Glutamatergic neuron (in vitro differentiated cells): Measurements from ENCODE around the gene GSE1. TPM values are rescaled to one million over a fixed set of nuclear protein-coding genes. Genes with fewer than 3 reads are reported as not detected.

Experiments used
- DNase-seq: peaks from one replicate; pipeline ENCODE4 v3.0.0; 2022
- H3K27ac Mint-ChIP-seq: one replicate; pipeline ENCODE4 v1.8.0; 2020; ENCODE audit warnings: mild to moderate bottlenecking, mixed read lengths, inconsistent platforms; ENCODE audit not compliant: unreplicated experiment
- H3K27me3 Mint-ChIP-seq: one replicate; pipeline ENCODE4 v1.8.0; 2020; ENCODE audit warnings: mild to moderate bottlenecking, moderate library complexity, mixed read lengths, inconsistent platforms; ENCODE audit not compliant: unreplicated experiment
- H3K36me3 Mint-ChIP-seq: one replicate; pipeline ENCODE4 v1.8.0; 2020; ENCODE audit warnings: mild to moderate bottlenecking, mixed read lengths, inconsistent platforms; ENCODE audit not compliant: unreplicated experiment
- H3K4me1 Mint-ChIP-seq: one replicate; pipeline ENCODE4 v1.8.0; 2020; ENCODE audit warnings: mild to moderate bottlenecking, low read depth, mixed read lengths, inconsistent platforms; ENCODE audit not compliant: unreplicated experiment
- H3K4me3 Mint-ChIP-seq: one replicate; pipeline ENCODE4 v1.8.0; 2020; ENCODE audit warnings: mild to moderate bottlenecking, mixed read lengths, inconsistent platforms; ENCODE audit not compliant: unreplicated experiment
- H3K9me3 Mint-ChIP-seq: one replicate; pipeline ENCODE4 v1.8.0; 2020; ENCODE audit warnings: mild to moderate bottlenecking, moderate library complexity, mixed read lengths, inconsistent platforms; ENCODE audit not compliant: unreplicated experiment
- CTCF ChIP-seq: fragments of 200-600 bp; sonication (generic); IDR thresholded peaks from one replicate; pipeline ENCODE4 v1.5.0; 2021; ENCODE audit not compliant: partially characterized antibody, unreplicated experiment
- total RNA-seq: library from RNA; stranded (reverse); fragmentation: NEBNext Ultra II Directional; extraction: Animal tissue kit (Norgen Biotek cat#: 25700); gene quantifications from one replicate; pipeline ENCODE4 v1.2.1, GENCODE V29; 2021; ENCODE audit not compliant: unreplicated experiment

Gene GSE1
- total RNA-seq, 1 donor from 2014 or later, result 473 TPM

DNA sequence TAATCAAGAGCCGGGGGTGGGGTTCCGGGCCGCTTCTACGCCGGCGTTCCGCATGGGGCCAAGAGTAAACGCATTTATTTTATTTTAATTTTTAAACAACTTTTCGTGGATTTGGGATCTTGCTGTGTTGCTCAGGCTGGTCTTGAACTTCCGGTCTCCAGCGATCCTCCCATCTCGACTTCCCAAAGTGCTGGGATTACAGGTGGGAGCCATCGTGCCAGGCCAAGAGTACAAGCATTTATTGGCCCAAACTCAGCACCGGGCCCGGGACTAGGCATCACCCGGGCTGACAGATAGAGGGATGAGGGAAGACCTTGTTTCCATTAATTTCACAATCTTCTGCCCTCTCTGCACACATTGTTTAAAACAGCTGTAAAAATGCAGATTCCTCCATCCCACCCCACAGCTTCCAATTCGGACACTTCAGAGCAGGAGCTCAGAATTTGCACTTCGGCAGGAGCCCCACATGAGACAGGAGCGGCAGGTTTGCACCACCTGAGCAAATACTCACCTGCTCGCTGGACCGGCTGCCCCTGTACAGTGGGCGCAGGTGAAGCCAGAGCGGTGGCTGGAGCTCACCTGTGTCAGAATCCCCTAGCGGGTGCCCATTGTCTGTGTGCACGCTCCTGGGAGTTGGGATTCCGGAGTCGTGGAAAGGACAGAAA lies 76.3 kb downstream of the GSE1 start:
- TF ChIP-seq CTCF, result no peak
- DNase-seq, result no peak
- H3K27me3 Mint-ChIP-seq, result no peaks in the 10 kb centered on the region
- no peaks in the 10 kb centered on the region for H3K36me3 Mint-ChIP-seq
- peak overlapping the region; percentile 78 for H3K4me3 Mint-ChIP-seq
- H3K4me1 Mint-ChIP-seq, result no peaks in the 10 kb centered on the region
- H3K9me3 Mint-ChIP-seq, result no peaks in the 10 kb centered on the region
- no peak overlapping the region for H3K27ac Mint-ChIP-seq

- no peak for TF ChIP-seq CTCF
- no peaks in the 10 kb centered on the region for H3K27me3 Mint-ChIP-seq
- no peaks in the 10 kb centered on the region for H3K9me3 Mint-ChIP-seq
- no peaks in the 10 kb centered on the region for H3K4me1 Mint-ChIP-seq
- DNase-seq, result no peak
- H3K4me3 Mint-ChIP-seq, result no peak overlapping the region
- H3K36me3 Mint-ChIP-seq, result no peaks in the 10 kb centered on the region
- no peak overlapping the region for H3K27ac Mint-ChIP-seq
Measured at GRCh38 chr16:85689950-85690320, 76.8 kb downstream of the GSE1 start.

DNA sequence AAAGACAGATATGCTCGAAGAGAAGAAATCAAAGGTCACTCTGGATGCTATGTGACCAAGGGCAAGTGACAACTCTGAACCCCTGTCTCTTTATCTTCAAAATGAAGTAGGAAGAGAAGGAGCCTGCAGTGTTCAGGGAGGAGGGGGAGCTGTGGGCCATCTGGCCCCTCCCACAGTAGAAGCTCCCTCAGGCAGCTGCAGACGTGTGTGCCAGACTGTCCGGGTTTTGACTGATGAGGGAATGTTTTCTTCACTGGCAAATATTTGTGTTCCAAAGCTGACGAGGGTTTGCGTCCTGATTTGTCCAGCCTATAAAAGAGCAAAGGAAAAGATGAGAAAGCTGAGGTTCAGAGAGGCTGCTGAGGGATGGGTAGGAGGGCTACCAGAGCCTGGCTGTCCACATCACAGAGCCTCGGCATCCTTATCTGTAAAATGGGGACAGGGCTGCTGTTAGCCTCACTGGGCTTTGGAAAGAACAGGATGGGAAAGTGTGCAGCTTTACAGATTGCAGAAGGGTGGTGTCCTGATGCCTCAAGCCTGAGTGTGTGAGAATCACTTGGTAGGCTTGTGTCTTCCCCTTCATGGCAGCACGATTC lies 77.4 kb downstream of the GSE1 start:
- no peaks in the 10 kb centered on the region for H3K36me3 Mint-ChIP-seq
- no peak for DNase-seq
- no peak overlapping the region for H3K27ac Mint-ChIP-seq
- H3K27me3 Mint-ChIP-seq, result no peaks in the 10 kb centered on the region
- no peaks in the 10 kb centered on the region for H3K9me3 Mint-ChIP-seq
- H3K4me3 Mint-ChIP-seq, result no peak overlapping the region
- H3K4me1 Mint-ChIP-seq, result no peaks in the 10 kb centered on the region
- no peak for TF ChIP-seq CTCF

GRCh38 chr16:85695196-85696128 lies 82.3 kb downstream of the GSE1 start:
- Mint-ChIP-seq H3K27ac (no peak overlapping the region), H3K9me3 (peaks cover 1% of the 10 kb centered on the region), H3K4me3 (no peak overlapping the region), H3K27me3 (peaks cover 2% of the 10 kb centered on the region), H3K4me1 (peaks cover 4% of the 10 kb centered on the region), H3K36me3 (no peaks in the 10 kb centered on the region)
- DNase-seq, result no peak
- TF ChIP-seq CTCF, result no peak
